Astrocyte (in vitro differentiated cells and primary cell): ENCODE measurements around the gene OR2L5.

Experiments
- EZH2 ChIP-seq: IDR thresholded peaks from 2 replicates; pipeline ENCODE4 v1.6.1; 2012; ENCODE audit warnings: mild to moderate bottlenecking, low read length, inconsistent platforms; ENCODE audit not compliant: insufficient read depth
- TF ChIP-seq, protein P1 (sequence below): IDR thresholded peaks from 2 replicates; pipeline ENCODE4 v1.5.1; 2011; ENCODE audit warnings: low read depth, mild to moderate bottlenecking, inconsistent platforms, low read length, moderate library complexity; ENCODE audit not compliant: insufficient read depth

GRCh38 chr1:248047008-248047407, 33.5 kb downstream of the OR2L5 start:
- TF ChIP-seq, protein P1, sequence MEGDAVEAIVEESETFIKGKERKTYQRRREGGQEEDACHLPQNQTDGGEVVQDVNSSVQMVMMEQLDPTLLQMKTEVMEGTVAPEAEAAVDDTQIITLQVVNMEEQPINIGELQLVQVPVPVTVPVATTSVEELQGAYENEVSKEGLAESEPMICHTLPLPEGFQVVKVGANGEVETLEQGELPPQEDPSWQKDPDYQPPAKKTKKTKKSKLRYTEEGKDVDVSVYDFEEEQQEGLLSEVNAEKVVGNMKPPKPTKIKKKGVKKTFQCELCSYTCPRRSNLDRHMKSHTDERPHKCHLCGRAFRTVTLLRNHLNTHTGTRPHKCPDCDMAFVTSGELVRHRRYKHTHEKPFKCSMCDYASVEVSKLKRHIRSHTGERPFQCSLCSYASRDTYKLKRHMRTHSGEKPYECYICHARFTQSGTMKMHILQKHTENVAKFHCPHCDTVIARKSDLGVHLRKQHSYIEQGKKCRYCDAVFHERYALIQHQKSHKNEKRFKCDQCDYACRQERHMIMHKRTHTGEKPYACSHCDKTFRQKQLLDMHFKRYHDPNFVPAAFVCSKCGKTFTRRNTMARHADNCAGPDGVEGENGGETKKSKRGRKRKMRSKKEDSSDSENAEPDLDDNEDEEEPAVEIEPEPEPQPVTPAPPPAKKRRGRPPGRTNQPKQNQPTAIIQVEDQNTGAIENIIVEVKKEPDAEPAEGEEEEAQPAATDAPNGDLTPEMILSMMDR: no peak
- TF ChIP-seq EZH2: no peak
